ENCODE measurements around the gene TMEM79. TPM values are rescaled to one million over a fixed set of nuclear protein-coding genes. Genes with fewer than 3 reads are reported as not detected.
A peak's percentile ranks its signal among the peaks of the same experiment; 100 is the strongest.

Gene TMEM79
- total and polyA plus RNA-seq, 2 of the 4 experiments (the other 2 are of a cell fraction) = 0.54 to 3.3 TPM

DNA sequence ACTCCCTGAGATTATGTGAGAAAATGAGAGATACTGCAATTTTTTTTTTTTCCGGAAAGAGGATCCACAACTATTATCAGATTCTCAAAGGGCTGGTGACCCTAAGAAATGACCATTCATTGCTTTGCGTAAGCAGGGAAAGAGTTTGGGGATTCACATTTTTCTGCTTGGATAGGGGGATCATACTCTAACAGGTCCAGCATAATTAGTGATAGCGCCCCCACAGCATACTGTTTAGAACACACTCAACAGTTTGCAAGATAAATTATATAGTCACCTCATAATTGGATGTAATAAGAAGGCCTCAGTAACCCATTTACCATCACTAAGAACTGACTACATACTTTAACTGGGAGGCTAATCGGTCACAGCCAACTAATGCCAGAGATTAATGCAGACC is 52.1 kb downstream of the TMEM79 start:
- intact Hi-C loops (cut with micrococcal nuclease) = no loop called here

More for the DNA sequence above, 52.1 kb downstream of the TMEM79 start:
- Histone ChIP-seq H3K56ac (ENCODE audit: extremely low read depth, insufficient read depth, low read length) (no peak overlapping the region), H3K4me2 (ENCODE audit: low read depth, low read length) (peak overlapping the region; percentile 52), H4K5ac (ENCODE audit: low read depth, low read length) (no peak overlapping the region), H3K27ac (ENCODE audit: insufficient read depth, low read length) (no peak overlapping the region), H2BK15ac (ENCODE audit: low read depth, low read length) (no peak overlapping the region), H3K79me1 (ENCODE audit: low read depth in 1 of 2, low read length in 2 of 2) (peaks cover 9 to 53% of the 10 kb centered on the region in 2 experiments), H3K9me3 (ENCODE audit: control insufficient read depth, insufficient read depth, low read length) (no peaks in the 10 kb centered on the region), H4K91ac (ENCODE audit: insufficient read depth, low read depth, low read length) (no peak overlapping the region), H3K4me3 (ENCODE audit: insufficient read depth, low read depth, low read length) (no peak overlapping the region), H2BK20ac (ENCODE audit: low read depth, low read length) (no peak overlapping the region), H3K4ac (ENCODE audit: low read depth, low read length) (no peak overlapping the region), H3K14ac (replicated peaks; ENCODE audit: low read depth, low read length) (no peak overlapping the region), H2BK5ac (ENCODE audit: low read depth, low read length, poor library complexity, severe bottlenecking) (no peak overlapping the region), H2AFZ (replicated peaks; ENCODE audit: low read length, poor library complexity) (no peak overlapping the region), H2AK5ac (ENCODE audit: low read depth, low read length) (no peak overlapping the region), H3K36me3 (ENCODE audit: control insufficient read depth, insufficient read depth, low read length) (peaks cover 29% of the 10 kb centered on the region), H3K18ac (ENCODE audit: low read depth, low read length) (no peak overlapping the region), H2BK120ac (ENCODE audit: low read depth, low read length) (no peak overlapping the region), H3K23ac (ENCODE audit: low read depth, low read length) (no peak overlapping the region), H4K20me1 (ENCODE audit: insufficient read depth, low read length) (peaks cover 13% of the 10 kb centered on the region), H2AK9ac (replicated peaks; ENCODE audit: low read depth, low read length, poor library complexity) (no peak overlapping the region), H4K8ac (ENCODE audit: low read depth in 2 of 2, low read length in 2 of 2) (no peak overlapping the region), H3K9ac (ENCODE audit: low read depth, low read length) (no peak overlapping the region), H3K9me1 (ENCODE audit: insufficient read depth, low read length) (no peaks in the 10 kb centered on the region; the same call in 1 of the 2 replicates), H3K4me1 (ENCODE audit: control insufficient read depth, insufficient read depth, low read length) (no peaks in the 10 kb centered on the region; the same call in 1 of the 2 replicates), H3K27me3 (ENCODE audit: control insufficient read depth, insufficient read depth, low read length) (no peaks in the 10 kb centered on the region)
- no TSS peak for BruUV-seq (replicated peaks)
- CTCF ChIA-PET = interaction anchor here (0.6 kb wide), 1 partner anchor 165 kb away, joined by 4 read pairs; no protein-coding TSS in a partner anchor
- TF ChIP-seq RFX5 (IDR thresholded peaks at IDR 0.05; ENCODE audit: low read depth, low read length) (no peak), MXI1 (IDR thresholded peaks at IDR 0.05; ENCODE audit: borderline replicate concordance, low read depth, low read length) (no peak), SMC3 (IDR thresholded peaks at IDR 0.05; ENCODE audit: low read depth, low read length) (no peak), CHD1 (IDR thresholded peaks at IDR 0.05; ENCODE audit: low read depth, low read length) (no peak), NFE2L2 (IDR thresholded peaks at IDR 0.05; ENCODE audit: low read depth, low read length) (no peak)
- TF ChIP-seq, protein P1, sequence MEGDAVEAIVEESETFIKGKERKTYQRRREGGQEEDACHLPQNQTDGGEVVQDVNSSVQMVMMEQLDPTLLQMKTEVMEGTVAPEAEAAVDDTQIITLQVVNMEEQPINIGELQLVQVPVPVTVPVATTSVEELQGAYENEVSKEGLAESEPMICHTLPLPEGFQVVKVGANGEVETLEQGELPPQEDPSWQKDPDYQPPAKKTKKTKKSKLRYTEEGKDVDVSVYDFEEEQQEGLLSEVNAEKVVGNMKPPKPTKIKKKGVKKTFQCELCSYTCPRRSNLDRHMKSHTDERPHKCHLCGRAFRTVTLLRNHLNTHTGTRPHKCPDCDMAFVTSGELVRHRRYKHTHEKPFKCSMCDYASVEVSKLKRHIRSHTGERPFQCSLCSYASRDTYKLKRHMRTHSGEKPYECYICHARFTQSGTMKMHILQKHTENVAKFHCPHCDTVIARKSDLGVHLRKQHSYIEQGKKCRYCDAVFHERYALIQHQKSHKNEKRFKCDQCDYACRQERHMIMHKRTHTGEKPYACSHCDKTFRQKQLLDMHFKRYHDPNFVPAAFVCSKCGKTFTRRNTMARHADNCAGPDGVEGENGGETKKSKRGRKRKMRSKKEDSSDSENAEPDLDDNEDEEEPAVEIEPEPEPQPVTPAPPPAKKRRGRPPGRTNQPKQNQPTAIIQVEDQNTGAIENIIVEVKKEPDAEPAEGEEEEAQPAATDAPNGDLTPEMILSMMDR (conservative IDR thresholded peaks at IDR 0.05; ENCODE audit: low read depth, low read length) = no peak
- DNase-seq (no peak), ATAC-seq (ENCODE audit: low read depth) (no peak)
- POLR2A ChIA-PET (ENCODE audit: unreplicated experiment) = no interaction called here
- WGBS, 2 experiments (ENCODE audit: extremely low coverage in 2 of 2, insufficient read length in 1 of 2) = no CpG with 5 or more reads among the region's 4 CpGs
- in situ Hi-C loops (cut with MboI; ENCODE audit: low sequenced_read_pairs) = no loop called here
- dilution Hi-C loops (cut with HindIII; ENCODE audit: low sequenced_read_pairs, unreplicated experiment) = no loop called here

Measured in IMR-90 (cell line).